Aorta (tissue), 5 donors: ENCODE results near the gene ZBTB37. TPM values are rescaled to one million over a fixed set of nuclear protein-coding genes. Genes with fewer than 3 reads are reported as not detected.
A peak's percentile ranks its signal among the peaks of the same experiment; 100 is the strongest.

Experiments used
- ATAC-seq: fragments of 200-7000 bp; cut with Tn5 transposase; one replicate; pipeline ENCODE4 v1.9.1; 2022; ENCODE audit warnings: moderate library complexity; ENCODE audit not compliant: low FRiP score
- DNase-seq, 2 donors: peaks; one replicate each; pipeline ENCODE4 v3.0.0-alpha.2; 2020
- H3K27ac ChIP-seq, 2 donors: one replicate each; pipeline ENCODE4 v1.5.1; 2013; ENCODE audit warnings: low read length in 2 of 2, mild to moderate bottlenecking in 2 of 2, moderate library complexity in 2 of 2, control low read depth in 1 of 2, inconsistent platforms in 1 of 2, low read depth in 1 of 2
- H3K27me3 ChIP-seq, 2 donors: one replicate each; pipeline ENCODE4 v1.6.1; 2013; ENCODE audit warnings: control low read depth in 1 of 2, low read length in 1 of 2, mild to moderate bottlenecking in 1 of 2, moderate library complexity in 1 of 2; ENCODE audit not compliant: insufficient read depth in 2 of 2, control insufficient read depth in 1 of 2
- H3K36me3 ChIP-seq, 2 donors: one replicate each; pipeline ENCODE4 v1.6.1; 2013; ENCODE audit warnings: control low read depth in 1 of 2, low read length in 1 of 2, mild to moderate bottlenecking in 1 of 2; ENCODE audit not compliant: insufficient read depth in 2 of 2, control insufficient read depth in 1 of 2
- H3K4me1 ChIP-seq, 2 donors: one replicate each; pipeline ENCODE4 v1.6.1; 2013; ENCODE audit warnings: low read length in 2 of 2, control low read depth in 1 of 2, mild to moderate bottlenecking in 1 of 2, moderate library complexity in 1 of 2; ENCODE audit not compliant: insufficient read depth in 2 of 2, control insufficient read depth in 1 of 2
- H3K4me3 ChIP-seq, 2 donors: one replicate each; pipeline ENCODE4 v1.5.1; 2013; ENCODE audit warnings: low read length in 2 of 2, control low read depth in 1 of 2, mild to moderate bottlenecking in 1 of 2
- H3K9me3 ChIP-seq: one replicate; pipeline ENCODE4 v1.6.1; 2013; ENCODE audit warnings: mild to moderate bottlenecking, low read length; ENCODE audit not compliant: control insufficient read depth
- WGBS, 2 donors: extraction: QIAGEN DNeasy Blood & Tissue Kit; methylation state at CpG; one replicate each; pipeline ENCODE4 v1.1.7; 2013; 5-methylcytosine and 5-hydroxymethylcytosine counted together
- intact Hi-C, 2 donors: fragments of 100-400 bp; cut with DNase I; formaldehyde crosslinking; loops; one replicate each; pipeline versions ENCODE4 v1.14.2 to v1.15.0; 2022
- polyA plus RNA-seq, 2 donors: library from polyadenylated mRNA; stranded (reverse); fragments of 200-250 nt; gene quantifications; one replicate each; pipeline ENCODE4 v1.2.3, GENCODE V29; 2013
- total RNA-seq, 2 donors: library from RNA; stranded (reverse); fragmentation: NEBNext Ultra II Directional; extraction: Animal tissue kit (Norgen Biotek cat#: 25700); gene quantifications; one replicate each; pipeline ENCODE4 v1.2.1, GENCODE V29; 2021
- donor health status: healthy with polysubstance abuse.
- donor health status: Bipolar disorder and iron deficiency.
- donor health status: DM: no; HTN: no; CAD: no.
- donor health status: DM: no; HTN: no; CAD: no.
- donor health status: DM: yes; HTN: yes; CAD: no.

The ZBTB37 gene
- total and polyA plus RNA-seq, 4 donors = 0.63 to 19.9 (median 8.1) TPM

GRCh38 chr1:173863224-173864161 lies 4.7 kb upstream of the ZBTB37 start:
- no peak overlapping the region for H3K27ac ChIP-seq
- H3K27me3 ChIP-seq = no peaks in the 10 kb centered on the region
- no peak overlapping the region for H3K4me3 ChIP-seq
- H3K4me1 ChIP-seq = peaks cover 0 to 4% of the 10 kb centered on the region in 2 donors
- intact Hi-C loops = loop anchor here in 1 of 2 donors (10.0 kb wide), 1 partner anchor 149 kb away; the partner anchor contains the start of gene KLHL20
- H3K36me3 ChIP-seq = peaks cover 1 to 3% of the 10 kb centered on the region in 2 donors
- DNase-seq (no peak), ATAC-seq (no peak)
- no peaks in the 10 kb centered on the region for H3K9me3 ChIP-seq

GRCh38 chr1:173864179-173864867 lies 3.9 kb upstream of the ZBTB37 start:
- H3K9me3 ChIP-seq = no peaks in the 10 kb centered on the region
- DNase-seq = no peak
- ATAC-seq = no peak
- 78 to 80% methylated on average over 5 of the region's 5 CpGs for WGBS, 2 donors
- H3K27me3 ChIP-seq = no peaks in the 10 kb centered on the region
- peaks cover 0 to 4% of the 10 kb centered on the region in 2 donors for H3K4me1 ChIP-seq
- intact Hi-C loops = loop anchor here in 1 of 2 donors (10.0 kb wide), 1 partner anchor 150 kb away; the partner anchor contains the start of gene KLHL20
- H3K4me3 ChIP-seq = no peak overlapping the region
- H3K36me3 ChIP-seq = peaks cover 1 to 3% of the 10 kb centered on the region in 2 donors
- no peak overlapping the region for H3K27ac ChIP-seq

GRCh38 chr1:173865468-173866164 lies 2.6 kb upstream of the ZBTB37 start:
- intact Hi-C loops = loop anchor here in 1 of 2 donors (5.0 to 10.0 kb wide), 3 partner anchors 151 to 388 kb away; partner anchors contain the start of genes KLHL20, PRDX6 and RC3H1
- peak overlapping the region in 1 of 2 donors; percentile 14 for H3K27ac ChIP-seq
- 38 to 41% methylated on average over 4 of the region's 4 CpGs for WGBS, 2 donors
- peaks cover 1 to 3% of the 10 kb centered on the region in 2 donors for H3K36me3 ChIP-seq
- no peaks in the 10 kb centered on the region for H3K27me3 ChIP-seq
- H3K4me1 ChIP-seq = peaks cover 0 to 4% of the 10 kb centered on the region in 2 donors
- ATAC-seq (no peak), DNase-seq (no peak)
- H3K9me3 ChIP-seq = no peaks in the 10 kb centered on the region
- no peak overlapping the region for H3K4me3 ChIP-seq

GRCh38 chr1:173866413-173867115 lies 1.6 kb upstream of the ZBTB37 start:
- no peaks in the 10 kb centered on the region for H3K9me3 ChIP-seq
- 19 to 25% methylated on average over 2 of the region's 2 CpGs for WGBS, 2 donors
- no peaks in the 10 kb centered on the region for H3K27me3 ChIP-seq
- peak overlapping the region; percentile 11 to 66 for H3K4me3 ChIP-seq
- no peak for ATAC-seq
- H3K27ac ChIP-seq = no peak overlapping the region
- peaks cover 0 to 4% of the 10 kb centered on the region in 2 donors for H3K4me1 ChIP-seq
- no peak for DNase-seq
- intact Hi-C loops = loop anchor here in 1 of 2 donors (5.0 to 10.0 kb wide), 3 partner anchors 152 to 389 kb away; partner anchors contain the start of genes KLHL20, PRDX6 and RC3H1
- H3K36me3 ChIP-seq = peaks cover 1 to 3% of the 10 kb centered on the region in 2 donors

GRCh38 chr1:173867141-173867752 lies 933 bp upstream of the ZBTB37 start:
- H3K27ac ChIP-seq = peak overlapping the region in 1 of 2 donors; percentile 87
- peak; percentile 55 to 77 for DNase-seq
- H3K4me3 ChIP-seq = peak overlapping the region; percentile 11 to 66
- no peak for ATAC-seq
- H3K36me3 ChIP-seq = peaks cover 1 to 3% of the 10 kb centered on the region in 2 donors
- no peaks in the 10 kb centered on the region for H3K9me3 ChIP-seq
- 7% methylated on average over 32 of the region's 32 CpGs for WGBS, 2 donors
- H3K27me3 ChIP-seq = no peaks in the 10 kb centered on the region
- peaks cover 0 to 4% of the 10 kb centered on the region in 2 donors for H3K4me1 ChIP-seq
- intact Hi-C loops = loop anchor here in 1 of 2 donors (5.0 to 10.0 kb wide), 3 partner anchors 152 to 390 kb away; partner anchors contain the start of genes KLHL20, PRDX6 and RC3H1

- intact Hi-C loops = loop anchor here in 1 of 2 donors (2.0 to 10.0 kb wide), 4 partner anchors 43 to 391 kb away; partner anchors contain the start of genes CENPL, DARS2, KLHL20 and PRDX6
- Histone ChIP-seq H3K4me1 (peaks cover 0 to 4% of the 10 kb centered on the region in 2 donors), H3K27me3 (no peaks in the 10 kb centered on the region), H3K36me3 (peaks cover 1 to 3% of the 10 kb centered on the region in 2 donors), H3K9me3 (no peaks in the 10 kb centered on the region), H3K4me3 (peak within 1 kb of the TSS; percentile 66 to 84), H3K27ac (peak within 1 kb of the TSS; percentile 62 to 87)
- ATAC-seq (peak; percentile 98), DNase-seq (peak; percentile 99 to 100)
- WGBS, 2 donors = 0 to 1% methylated on average over 26 to 30 of the region's 30 CpGs
Measured at GRCh38 chr1:173867753-173868265, 371 bp upstream of the ZBTB37 start, which contains the start of gene GAS5. Gene GAS5 (minus strand): TSS chr1:173867989.

GRCh38 chr1:173869021-173869359 lies 810 bp downstream of the ZBTB37 start:
- H3K4me3 ChIP-seq = peak overlapping the region; percentile 30 to 84
- 0 to 1% methylated on average over 5 of the region's 5 CpGs for WGBS, 2 donors
- no peaks in the 10 kb centered on the region for H3K9me3 ChIP-seq
- no peaks in the 10 kb centered on the region for H3K27me3 ChIP-seq
- H3K4me1 ChIP-seq = peaks cover 0 to 4% of the 10 kb centered on the region in 2 donors
- peak overlapping the region in 1 of 2 donors; percentile 68 for H3K27ac ChIP-seq
- intact Hi-C loops = loop anchor here in 1 of 2 donors (2.0 to 10.0 kb wide), 4 partner anchors 44 to 392 kb away; partner anchors contain the start of genes CENPL, DARS2, KLHL20 and PRDX6
- DNase-seq (no peak), ATAC-seq (no peak)
- H3K36me3 ChIP-seq = peaks cover 0 to 3% of the 10 kb centered on the region in 2 donors
